ENCODE data around the gene NBPF11. TPM values are rescaled to one million over a fixed set of nuclear protein-coding genes. Genes with fewer than 3 reads are reported as not detected.
"Not testable (repeated sequence)": the region's sequence is repeated elsewhere in the genome, so short reads cannot be mapped to it uniquely, and the experiment has no call there.

Gene NBPF11
- total and polyA plus RNA-seq, 5 donors from 2014 or later = 0.92 to 22.6 (median 2.0) TPM

DNA sequence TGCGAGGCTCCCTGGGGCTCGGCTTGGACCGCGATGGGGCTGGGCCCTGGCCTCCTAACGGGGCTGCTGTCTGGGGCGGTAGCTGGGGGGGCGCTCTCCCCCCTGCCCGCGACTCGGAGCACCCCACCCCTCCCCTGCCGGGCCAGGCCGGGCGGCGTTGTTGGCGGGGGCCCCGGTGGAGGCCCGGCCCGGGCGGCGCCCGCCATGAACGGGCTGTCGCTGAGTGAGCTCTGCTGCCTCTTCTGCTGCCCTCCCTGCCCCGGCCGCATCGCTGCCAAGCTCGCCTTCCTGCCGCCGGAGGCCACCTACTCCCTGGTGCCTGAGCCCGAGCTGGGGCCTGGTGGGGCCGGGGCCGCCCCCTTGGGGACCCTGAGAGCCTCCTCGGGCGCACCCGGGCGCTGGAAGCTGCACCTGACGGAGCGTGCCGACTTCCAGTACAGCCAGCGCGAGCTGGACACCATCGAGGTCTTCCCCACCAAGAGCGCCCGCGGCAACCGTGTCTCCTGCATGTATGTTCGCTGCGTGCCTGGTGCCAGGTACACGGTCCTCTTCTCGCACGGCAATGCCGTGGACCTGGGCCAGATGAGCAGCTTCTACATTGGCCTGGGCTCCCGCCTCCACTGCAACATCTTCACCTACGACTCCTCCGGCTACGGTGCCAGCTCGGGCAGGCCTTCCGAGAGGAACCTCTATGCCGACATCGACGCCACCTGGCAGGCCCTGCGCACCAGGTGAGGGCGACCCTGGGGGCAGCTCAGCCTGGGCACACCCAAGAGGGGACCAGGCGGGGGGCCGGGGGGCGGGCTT, 5.7 kb downstream of the NBPF11 start:
- DNase-seq; H3K36me3 Mint-ChIP-seq; H3K27me3 Mint-ChIP-seq; H3K4me3 Mint-ChIP-seq; H3K9me3 ChIP-seq (ENCODE audit: control insufficient read depth in 2 of 2, low read length in 2 of 2); ATAC-seq (ENCODE audit: low read depth in 2 of 2); H3K4me1 ChIP-seq (ENCODE audit: control insufficient read depth, insufficient read depth, low read length, poor library complexity, severe bottlenecking); H3K27me3 ChIP-seq (ENCODE audit: control insufficient read depth, insufficient read depth, low read length); H3K4me3 ChIP-seq (ENCODE audit: low read depth, low read length); H3K9me3 Mint-ChIP-seq; H3K36me3 ChIP-seq (ENCODE audit: control insufficient read depth, insufficient read depth, low read length); H3K27ac ChIP-seq (ENCODE audit: insufficient read depth, low read length, poor library complexity, severe bottlenecking); H3K27ac Mint-ChIP-seq: not testable (repeated sequence)
- H3K4me1 Mint-ChIP-seq = peaks cover 0 to 11% (median 3%) of the 10 kb centered on the region in 4 donors

DNA sequence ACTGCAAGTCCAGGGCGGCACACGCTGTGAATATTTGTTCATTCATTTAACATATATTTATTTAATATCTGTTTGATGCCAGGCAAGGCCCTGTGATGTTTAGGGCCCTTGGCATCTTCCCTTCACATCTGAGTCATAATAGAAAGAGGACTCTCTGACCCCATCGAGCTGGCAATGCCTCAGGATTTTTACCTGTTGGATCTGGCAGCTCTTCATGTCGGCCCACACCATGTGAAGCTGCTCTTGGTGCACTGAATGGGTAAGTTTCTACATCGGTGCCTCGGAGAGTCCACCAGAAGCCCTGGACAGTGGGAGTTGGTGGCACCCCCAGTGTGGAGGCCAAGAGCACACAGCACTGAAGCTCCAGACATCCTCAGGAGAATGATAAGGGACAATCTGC, 8.9 kb downstream of the NBPF11 start:
- H3K27me3 Mint-ChIP-seq; H3K4me3 Mint-ChIP-seq; ATAC-seq (ENCODE audit: low read depth in 2 of 2); H3K27ac Mint-ChIP-seq; H3K4me3 ChIP-seq (ENCODE audit: low read depth, low read length); H3K9me3 Mint-ChIP-seq; DNase-seq; H3K36me3 Mint-ChIP-seq; H3K4me1 Mint-ChIP-seq; H3K27me3 ChIP-seq (ENCODE audit: control insufficient read depth, insufficient read depth, low read length); H3K4me1 ChIP-seq (ENCODE audit: control insufficient read depth, insufficient read depth, low read length, poor library complexity, severe bottlenecking); H3K27ac ChIP-seq (ENCODE audit: insufficient read depth, low read length, poor library complexity, severe bottlenecking); H3K36me3 ChIP-seq (ENCODE audit: control insufficient read depth, insufficient read depth, low read length); H3K9me3 ChIP-seq (ENCODE audit: control insufficient read depth in 2 of 2, low read length in 2 of 2): not testable (repeated sequence)

DNA sequence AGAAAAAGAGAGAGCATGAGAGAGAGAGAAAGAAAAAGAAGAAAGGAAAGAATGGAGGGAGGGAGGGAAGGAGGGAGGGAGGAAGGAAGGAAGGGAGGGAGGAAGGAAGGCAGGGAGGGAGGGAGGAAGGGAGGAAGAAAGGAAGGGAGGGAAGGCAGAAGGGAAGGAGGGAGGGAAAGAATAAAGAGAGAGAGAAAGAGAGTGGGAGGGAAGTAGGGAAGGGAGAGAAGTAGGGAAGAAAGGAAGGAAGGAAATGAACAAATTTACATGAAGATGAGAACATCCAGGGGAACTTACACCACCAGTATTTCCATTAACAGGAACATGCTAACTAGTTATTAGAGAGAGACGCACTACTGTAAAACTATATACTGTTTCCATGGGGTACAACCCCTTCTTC, 10.1 kb downstream of the NBPF11 start:
- H3K4me1 ChIP-seq (ENCODE audit: control insufficient read depth, insufficient read depth, low read length, poor library complexity, severe bottlenecking); H3K9me3 Mint-ChIP-seq; H3K9me3 ChIP-seq (ENCODE audit: control insufficient read depth in 2 of 2, low read length in 2 of 2); H3K4me1 Mint-ChIP-seq; H3K36me3 Mint-ChIP-seq; ATAC-seq (ENCODE audit: low read depth in 2 of 2); H3K4me3 Mint-ChIP-seq; H3K27ac Mint-ChIP-seq; H3K4me3 ChIP-seq (ENCODE audit: low read depth, low read length); H3K27ac ChIP-seq (ENCODE audit: insufficient read depth, low read length, poor library complexity, severe bottlenecking); DNase-seq; H3K27me3 Mint-ChIP-seq; H3K27me3 ChIP-seq (ENCODE audit: control insufficient read depth, insufficient read depth, low read length); H3K36me3 ChIP-seq (ENCODE audit: control insufficient read depth, insufficient read depth, low read length): not testable (repeated sequence)

DNA sequence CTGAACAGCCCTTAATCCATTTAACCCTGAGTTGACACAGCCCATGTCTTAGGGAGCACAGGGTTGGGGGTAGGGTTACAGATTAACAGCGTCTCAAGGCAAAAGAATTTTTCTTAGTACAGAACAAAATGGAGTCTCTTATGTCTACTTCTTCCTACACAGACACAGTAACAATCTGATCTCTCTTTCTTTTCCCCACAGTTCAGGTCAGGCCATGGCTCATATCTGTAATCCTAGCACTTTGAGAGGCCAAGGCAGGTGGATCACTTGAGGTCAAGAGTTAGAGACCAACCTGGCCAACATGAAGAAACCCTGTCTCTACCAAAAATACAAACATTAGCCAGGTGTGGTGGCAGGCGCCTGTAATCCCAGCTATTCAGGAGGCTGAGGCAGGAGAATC, 13.5 kb downstream of the NBPF11 start:
- H3K36me3 ChIP-seq (ENCODE audit: control insufficient read depth, insufficient read depth, low read length); H3K27ac Mint-ChIP-seq; H3K4me1 ChIP-seq (ENCODE audit: control insufficient read depth, insufficient read depth, low read length, poor library complexity, severe bottlenecking); H3K27ac ChIP-seq (ENCODE audit: insufficient read depth, low read length, poor library complexity, severe bottlenecking); H3K9me3 Mint-ChIP-seq; H3K27me3 ChIP-seq (ENCODE audit: control insufficient read depth, insufficient read depth, low read length); ATAC-seq (ENCODE audit: low read depth in 2 of 2); DNase-seq; H3K4me3 ChIP-seq (ENCODE audit: low read depth, low read length); H3K9me3 ChIP-seq (ENCODE audit: control insufficient read depth in 2 of 2, low read length in 2 of 2); H3K36me3 Mint-ChIP-seq; H3K4me3 Mint-ChIP-seq; H3K4me1 Mint-ChIP-seq; H3K27me3 Mint-ChIP-seq: not testable (repeated sequence)

DNA sequence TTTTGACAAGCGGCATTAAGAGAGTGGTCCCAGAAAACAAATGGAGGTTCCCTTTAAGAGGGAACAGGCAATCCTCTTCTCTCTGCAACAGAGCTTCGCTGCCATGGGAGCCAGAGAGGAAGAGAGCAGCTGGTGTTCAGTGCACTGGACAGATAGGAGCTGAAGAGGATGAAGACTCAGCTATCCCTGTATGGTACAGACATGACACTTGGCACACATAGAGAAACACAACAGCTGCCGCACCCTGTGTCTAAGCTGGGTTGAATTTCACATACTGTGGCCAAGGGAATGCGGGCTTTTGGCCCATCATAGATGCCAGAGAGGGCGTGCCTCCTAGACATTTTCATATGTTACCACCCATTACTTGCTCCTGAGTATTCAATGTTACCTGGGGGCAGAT, 29.7 kb downstream of the NBPF11 start:
- H3K4me3 Mint-ChIP-seq; H3K27ac ChIP-seq (ENCODE audit: insufficient read depth, low read length, poor library complexity, severe bottlenecking); H3K27ac Mint-ChIP-seq; H3K9me3 Mint-ChIP-seq; H3K4me3 ChIP-seq (ENCODE audit: low read depth, low read length); DNase-seq; ATAC-seq (ENCODE audit: low read depth in 2 of 2); H3K4me1 Mint-ChIP-seq; H3K27me3 ChIP-seq (ENCODE audit: control insufficient read depth, insufficient read depth, low read length); H3K9me3 ChIP-seq (ENCODE audit: control insufficient read depth in 2 of 2, low read length in 2 of 2); H3K36me3 Mint-ChIP-seq; H3K36me3 ChIP-seq (ENCODE audit: control insufficient read depth, insufficient read depth, low read length); H3K4me1 ChIP-seq (ENCODE audit: control insufficient read depth, insufficient read depth, low read length, poor library complexity, severe bottlenecking); H3K27me3 Mint-ChIP-seq: not testable (repeated sequence)

DNA sequence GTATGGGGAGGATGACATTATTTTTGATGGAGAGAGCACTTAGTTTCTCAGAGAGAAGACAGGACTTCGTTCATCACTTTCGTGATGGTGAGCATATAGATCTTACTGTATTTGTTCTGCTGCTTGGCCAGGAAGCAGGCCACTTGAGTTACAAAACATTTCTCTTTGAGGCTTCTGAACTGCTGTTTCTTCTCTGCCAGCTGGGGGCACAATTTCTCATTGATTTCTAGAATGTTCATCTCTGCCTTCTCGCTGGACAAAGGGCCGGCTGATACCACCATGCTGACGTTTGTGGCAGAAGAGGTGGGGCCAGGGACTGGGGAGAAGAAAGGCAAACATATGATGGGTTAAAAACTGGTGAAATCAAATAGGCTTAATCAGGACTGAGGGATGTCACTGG, 31.7 kb downstream of the NBPF11 start:
- H3K4me1 Mint-ChIP-seq; H3K36me3 ChIP-seq (ENCODE audit: control insufficient read depth, insufficient read depth, low read length); H3K4me3 Mint-ChIP-seq; H3K9me3 ChIP-seq (ENCODE audit: control insufficient read depth in 2 of 2, low read length in 2 of 2); H3K9me3 Mint-ChIP-seq; ATAC-seq (ENCODE audit: low read depth in 2 of 2); H3K27ac Mint-ChIP-seq; H3K4me3 ChIP-seq (ENCODE audit: low read depth, low read length); H3K36me3 Mint-ChIP-seq; H3K27me3 ChIP-seq (ENCODE audit: control insufficient read depth, insufficient read depth, low read length); H3K27me3 Mint-ChIP-seq; H3K4me1 ChIP-seq (ENCODE audit: control insufficient read depth, insufficient read depth, low read length, poor library complexity, severe bottlenecking); H3K27ac ChIP-seq (ENCODE audit: insufficient read depth, low read length, poor library complexity, severe bottlenecking): not testable (repeated sequence)
- peak in 1 of 3 donors; percentile 11 for DNase-seq

DNA sequence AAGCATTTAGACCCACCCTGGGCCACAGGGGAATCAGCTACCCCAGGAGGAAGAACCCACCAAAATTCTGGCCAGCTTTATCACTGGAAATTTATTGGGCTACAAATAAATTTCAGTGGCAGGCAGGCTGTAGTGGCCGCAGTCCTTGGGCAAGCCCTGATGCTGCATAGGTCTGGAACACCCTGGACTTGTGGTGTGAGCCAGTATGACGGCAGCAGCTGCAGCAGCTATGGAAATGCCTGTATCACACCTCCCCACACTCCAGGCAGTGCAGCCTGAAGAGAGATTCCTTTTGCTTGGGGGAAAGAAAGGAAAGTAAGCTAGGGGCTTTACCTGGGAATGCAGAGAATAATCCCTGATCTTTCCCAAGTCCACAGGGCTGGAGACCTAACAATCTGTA, 56.3 kb downstream of the NBPF11 start:
- not testable (repeated sequence) for H3K4me1 ChIP-seq (ENCODE audit: control insufficient read depth, insufficient read depth, low read length, poor library complexity, severe bottlenecking); H3K36me3 ChIP-seq (ENCODE audit: control insufficient read depth, insufficient read depth, low read length); ATAC-seq (ENCODE audit: low read depth in 2 of 2); H3K4me1 Mint-ChIP-seq; H3K27me3 Mint-ChIP-seq; H3K27ac ChIP-seq (ENCODE audit: insufficient read depth, low read length, poor library complexity, severe bottlenecking); H3K9me3 Mint-ChIP-seq; H3K36me3 Mint-ChIP-seq; H3K9me3 ChIP-seq (ENCODE audit: control insufficient read depth in 2 of 2, low read length in 2 of 2); H3K4me3 Mint-ChIP-seq; H3K27ac Mint-ChIP-seq; H3K4me3 ChIP-seq (ENCODE audit: low read depth, low read length); DNase-seq; H3K27me3 ChIP-seq (ENCODE audit: control insufficient read depth, insufficient read depth, low read length)

DNA sequence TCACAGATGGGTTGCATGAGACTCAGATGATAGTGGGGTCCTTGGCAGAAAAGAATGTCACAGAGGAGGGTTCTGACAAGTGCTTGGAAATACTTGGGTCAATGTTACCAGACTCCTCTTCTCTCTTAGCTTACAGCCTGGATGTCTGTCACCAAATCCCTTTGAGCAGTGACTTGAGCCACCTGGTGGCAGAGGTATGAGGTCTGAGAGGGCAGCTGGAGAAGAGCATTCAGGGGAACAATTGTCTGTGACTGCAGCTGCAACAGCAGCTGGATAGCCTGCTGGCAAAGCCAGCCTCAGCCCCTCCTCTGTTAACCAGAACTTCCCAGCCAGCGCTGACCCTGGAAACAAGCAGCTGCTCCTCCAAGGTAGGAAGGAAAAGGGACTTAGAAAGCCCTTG, 65.9 kb downstream of the NBPF11 start:
- H3K9me3 Mint-ChIP-seq; H3K27me3 ChIP-seq (ENCODE audit: control insufficient read depth, insufficient read depth, low read length); H3K36me3 ChIP-seq (ENCODE audit: control insufficient read depth, insufficient read depth, low read length); H3K4me3 Mint-ChIP-seq; H3K4me3 ChIP-seq (ENCODE audit: low read depth, low read length); H3K9me3 ChIP-seq (ENCODE audit: control insufficient read depth in 2 of 2, low read length in 2 of 2); ATAC-seq (ENCODE audit: low read depth in 2 of 2); DNase-seq; H3K27ac Mint-ChIP-seq; H3K4me1 Mint-ChIP-seq; H3K27me3 Mint-ChIP-seq; H3K27ac ChIP-seq (ENCODE audit: insufficient read depth, low read length, poor library complexity, severe bottlenecking); H3K4me1 ChIP-seq (ENCODE audit: control insufficient read depth, insufficient read depth, low read length, poor library complexity, severe bottlenecking); H3K36me3 Mint-ChIP-seq: not testable (repeated sequence)
